HEK293 (cell line): ENCODE data around the gene TGFB1.

Experiments used
- BCL11B ChIP-seq: fragments of 450-650 bp; formaldehyde crosslinking; IDR thresholded peaks from 2 replicates; pipeline ENCODE4 v1.5.1; 2016; ENCODE audit warnings: low read depth, missing biosample characterization, missing genetic modification characterization
- MZF1 ChIP-seq: fragments of 450-650 bp; formaldehyde crosslinking; IDR thresholded peaks from 2 replicates; pipeline ENCODE4 v1.5.1; 2017; ENCODE audit warnings: missing biosample characterization, missing genetic modification characterization, borderline replicate concordance
- PRDM1 ChIP-seq: fragments of 450-650 bp; formaldehyde crosslinking; IDR thresholded peaks from 2 replicates; pipeline ENCODE4; 2016; ENCODE audit warnings: missing biosample characterization, missing genetic modification characterization
- ZNF10 ChIP-seq: fragments of 450-650 bp; formaldehyde crosslinking; IDR thresholded peaks from 2 replicates; pipeline ENCODE4 v1.5.1; 2017; ENCODE audit warnings: missing biosample characterization, missing genetic modification characterization
- ZNF112 ChIP-seq: fragments of 450-650 bp; formaldehyde crosslinking; IDR thresholded peaks from 2 replicates; pipeline ENCODE4 v1.5.0; 2017; ENCODE audit warnings: missing biosample characterization, missing genetic modification characterization
- ZNF138 ChIP-seq: fragments of 450-650 bp; formaldehyde crosslinking; IDR thresholded peaks from 2 replicates; pipeline ENCODE4 v1.5.1; 2016; ENCODE audit warnings: missing biosample characterization, missing genetic modification characterization, borderline replicate concordance
- ZNF175 ChIP-seq: fragments of 450-650 bp; formaldehyde crosslinking; IDR thresholded peaks from 2 replicates; pipeline ENCODE4 v1.5.1; 2016; ENCODE audit warnings: missing biosample characterization, missing genetic modification characterization
- ZNF23 ChIP-seq: fragments of 450-650 bp; formaldehyde crosslinking; IDR thresholded peaks from 2 replicates; pipeline ENCODE4 v1.5.1; 2016; ENCODE audit warnings: missing biosample characterization, missing genetic modification characterization, borderline replicate concordance
- ZNF341 ChIP-seq: fragments of 450-650 bp; formaldehyde crosslinking; IDR thresholded peaks from 2 replicates; pipeline ENCODE4; 2016; ENCODE audit warnings: low read depth, missing biosample characterization, missing genetic modification characterization
- ZNF354C ChIP-seq: fragments of 450-650 bp; formaldehyde crosslinking; IDR thresholded peaks from 2 replicates; pipeline ENCODE4 v1.5.1; 2016; ENCODE audit warnings: missing biosample characterization, missing genetic modification characterization, low read depth, borderline replicate concordance
- ZNF394 ChIP-seq: fragments of 450-650 bp; formaldehyde crosslinking; IDR thresholded peaks from 2 replicates; pipeline ENCODE4 v1.5.1; 2016; ENCODE audit warnings: missing biosample characterization, missing genetic modification characterization, mild to moderate bottlenecking, moderate library complexity, borderline replicate concordance
- ZNF555 ChIP-seq: fragments of 450-650 bp; formaldehyde crosslinking; conservative IDR thresholded peaks from 2 replicates; pipeline ENCODE4 v1.5.1; 2017; ENCODE audit warnings: missing biosample characterization, mild to moderate bottlenecking, missing genetic modification characterization, inconsistent platforms
- ZNF561 ChIP-seq: fragments of 450-650 bp; IDR thresholded peaks from 2 replicates; pipeline ENCODE4 v1.5.1; 2018; ENCODE audit warnings: missing biosample characterization, missing genetic modification characterization, borderline replicate concordance
- ZNF623 ChIP-seq: fragments of 450-650 bp; formaldehyde crosslinking; IDR thresholded peaks from 2 replicates; pipeline ENCODE4 v1.5.1; 2016; ENCODE audit warnings: missing biosample characterization, missing genetic modification characterization
- ZNF707 ChIP-seq: fragments of 450-650 bp; formaldehyde crosslinking; IDR thresholded peaks from 2 replicates; pipeline ENCODE4 v1.5.1; 2016; ENCODE audit warnings: missing biosample characterization, missing genetic modification characterization
- ZNF843 ChIP-seq: fragments of 450-650 bp; formaldehyde crosslinking; IDR thresholded peaks from 2 replicates; pipeline ENCODE4 v1.5.1; 2016; ENCODE audit warnings: missing biosample characterization, missing genetic modification characterization
- ZSCAN23 ChIP-seq: fragments of 450-650 bp; formaldehyde crosslinking; IDR thresholded peaks from 2 replicates; pipeline ENCODE4 v1.5.1; 2016; ENCODE audit warnings: missing biosample characterization, missing genetic modification characterization
- ZSCAN30 ChIP-seq: fragments of 450-650 bp; IDR thresholded peaks from 2 replicates; pipeline ENCODE4 v1.5.1; 2018; ENCODE audit warnings: missing biosample characterization, mild to moderate bottlenecking, missing genetic modification characterization, moderate library complexity
- TF ChIP-seq, protein P1 (sequence below): fragments of 450-650 bp; formaldehyde crosslinking; IDR thresholded peaks from 2 replicates; pipeline ENCODE4 v1.5.1; 2017; ENCODE audit warnings: missing biosample characterization, missing genetic modification characterization
- TF ChIP-seq, protein P2 (sequence below): fragments of 450-650 bp; formaldehyde crosslinking; IDR thresholded peaks from 2 replicates; pipeline ENCODE4 v1.5.1; 2016; ENCODE audit warnings: missing biosample characterization, missing genetic modification characterization
- TF ChIP-seq, protein P3 (sequence below): fragments of 450-650 bp; formaldehyde crosslinking; IDR thresholded peaks from 2 replicates; pipeline ENCODE4; 2016; ENCODE audit warnings: missing biosample characterization, missing genetic modification characterization
- TF ChIP-seq, protein P4 (sequence below): fragments of 450-650 bp; formaldehyde crosslinking; IDR thresholded peaks from 2 replicates; pipeline ENCODE4 v1.5.1; 2016; ENCODE audit warnings: missing biosample characterization, missing genetic modification characterization
- TF ChIP-seq, protein P5 (sequence below): fragments of 450-650 bp; formaldehyde crosslinking; IDR thresholded peaks from 2 replicates; pipeline ENCODE4 v1.5.1; 2016; ENCODE audit warnings: missing biosample characterization, missing genetic modification characterization, borderline replicate concordance
- TF ChIP-seq, protein P6 (sequence below): fragments of 450-650 bp; formaldehyde crosslinking; IDR thresholded peaks from 2 replicates; pipeline ENCODE4 v1.5.1; 2016; ENCODE audit warnings: missing biosample characterization, missing genetic modification characterization
- TF ChIP-seq, protein P7 (sequence below): fragments of 450-650 bp; formaldehyde crosslinking; IDR thresholded peaks from 2 replicates; pipeline ENCODE4 v1.5.1; 2017; ENCODE audit warnings: missing biosample characterization, missing genetic modification characterization

The TGFB1 gene

DNA sequence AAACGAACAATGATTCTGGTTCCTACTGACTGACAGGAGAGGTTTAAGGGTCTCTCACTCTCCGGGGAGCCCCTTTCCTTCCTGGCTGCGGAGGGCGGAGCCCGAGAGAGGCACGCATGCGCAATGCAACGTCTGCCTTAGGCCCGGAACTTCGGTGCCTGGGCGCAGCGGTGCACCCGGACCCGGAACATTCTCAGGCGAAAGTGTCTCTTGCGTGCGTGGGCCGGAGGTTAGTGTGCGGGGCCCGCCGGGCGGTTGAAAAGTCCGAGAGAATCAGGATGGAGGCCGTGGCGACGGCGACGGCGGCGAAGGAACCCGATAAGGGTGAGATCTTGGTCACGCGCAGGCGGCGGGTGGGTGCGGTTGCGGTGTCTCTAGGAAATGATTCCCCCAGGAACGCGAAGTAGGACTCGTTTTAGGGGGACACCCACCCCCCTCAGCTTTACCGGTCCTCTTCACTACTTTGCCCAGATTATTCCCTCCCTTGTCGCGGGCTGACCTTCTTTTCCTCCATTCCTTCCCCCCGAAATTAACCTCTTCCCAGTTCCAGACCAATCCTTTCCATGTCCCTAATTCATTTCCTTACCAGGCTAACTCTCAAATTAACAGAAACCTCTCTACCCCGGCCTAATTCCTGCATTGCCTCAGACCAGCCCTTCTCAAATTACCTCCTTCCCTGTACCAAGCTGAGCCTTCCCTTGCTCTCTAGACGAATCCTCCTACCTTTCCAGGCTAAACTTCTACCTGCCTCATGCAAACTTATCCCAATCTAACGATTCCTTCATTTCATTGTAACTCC is 43.5 kb downstream of the TGFB1 start, which contains the start of gene CCDC97 (continued):
- TF ChIP-seq, protein P1, sequence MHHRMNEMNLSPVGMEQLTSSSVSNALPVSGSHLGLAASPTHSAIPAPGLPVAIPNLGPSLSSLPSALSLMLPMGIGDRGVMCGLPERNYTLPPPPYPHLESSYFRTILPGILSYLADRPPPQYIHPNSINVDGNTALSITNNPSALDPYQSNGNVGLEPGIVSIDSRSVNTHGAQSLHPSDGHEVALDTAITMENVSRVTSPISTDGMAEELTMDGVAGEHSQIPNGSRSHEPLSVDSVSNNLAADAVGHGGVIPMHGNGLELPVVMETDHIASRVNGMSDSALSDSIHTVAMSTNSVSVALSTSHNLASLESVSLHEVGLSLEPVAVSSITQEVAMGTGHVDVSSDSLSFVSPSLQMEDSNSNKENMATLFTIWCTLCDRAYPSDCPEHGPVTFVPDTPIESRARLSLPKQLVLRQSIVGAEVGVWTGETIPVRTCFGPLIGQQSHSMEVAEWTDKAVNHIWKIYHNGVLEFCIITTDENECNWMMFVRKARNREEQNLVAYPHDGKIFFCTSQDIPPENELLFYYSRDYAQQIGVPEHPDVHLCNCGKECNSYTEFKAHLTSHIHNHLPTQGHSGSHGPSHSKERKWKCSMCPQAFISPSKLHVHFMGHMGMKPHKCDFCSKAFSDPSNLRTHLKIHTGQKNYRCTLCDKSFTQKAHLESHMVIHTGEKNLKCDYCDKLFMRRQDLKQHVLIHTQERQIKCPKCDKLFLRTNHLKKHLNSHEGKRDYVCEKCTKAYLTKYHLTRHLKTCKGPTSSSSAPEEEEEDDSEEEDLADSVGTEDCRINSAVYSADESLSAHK (tag by site-specific recombination), result peak; percentile 83
- TF ChIP-seq ZNF10 (tag by site-specific recombination) (peak; percentile 94), ZSCAN23 (tag by site-specific recombination) (peak; percentile 95), ZNF112 (tag by site-specific recombination) (no peak), ZNF394 (tag by site-specific recombination) (peak; percentile 91), ZSCAN30 (tag by site-specific recombination) (peak; percentile 99), ZNF23 (tag by site-specific recombination) (peak; percentile 78), MZF1 (peak; percentile 84), ZNF354C (tag by site-specific recombination) (no peak), ZNF175 (tag by site-specific recombination) (no peak), ZNF561 (tag by site-specific recombination) (peak; percentile 100), ZNF341 (peak; percentile 67), BCL11B (tag by site-specific recombination) (no peak; the same call in 1 of the 2 replicates), PRDM1 (peak; percentile 94), ZNF843 (tag by site-specific recombination) (peak; percentile 88), ZNF623 (tag by site-specific recombination) (peak; percentile 73), ZNF138 (tag by site-specific recombination) (peak; percentile 79; the same call in 1 of the 2 replicates), ZNF707 (tag by site-specific recombination) (no peak), ZNF555 (tag by site-specific recombination) (no peak)
- TF ChIP-seq, protein P2, sequence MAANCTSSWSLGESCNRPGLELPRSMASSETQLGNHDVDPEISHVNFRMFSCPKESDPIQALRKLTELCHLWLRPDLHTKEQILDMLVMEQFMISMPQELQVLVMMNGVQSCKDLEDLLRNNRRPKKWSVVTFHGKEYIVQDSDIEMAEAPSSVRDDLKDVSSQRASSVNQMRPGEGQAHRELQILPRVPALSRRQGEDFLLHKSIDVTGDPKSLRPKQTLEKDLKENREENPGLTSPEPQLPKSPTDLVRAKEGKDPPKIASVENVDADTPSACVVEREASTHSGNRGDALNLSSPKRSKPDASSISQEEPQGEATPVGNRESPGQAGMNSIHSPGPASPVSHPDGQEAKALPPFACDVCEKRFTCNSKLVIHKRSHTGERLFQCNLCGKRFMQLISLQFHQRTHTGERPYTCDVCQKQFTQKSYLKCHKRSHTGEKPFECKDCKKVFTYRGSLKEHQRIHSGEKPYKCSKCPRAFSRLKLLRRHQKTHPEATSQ, result peak; percentile 99
- TF ChIP-seq, protein P3, sequence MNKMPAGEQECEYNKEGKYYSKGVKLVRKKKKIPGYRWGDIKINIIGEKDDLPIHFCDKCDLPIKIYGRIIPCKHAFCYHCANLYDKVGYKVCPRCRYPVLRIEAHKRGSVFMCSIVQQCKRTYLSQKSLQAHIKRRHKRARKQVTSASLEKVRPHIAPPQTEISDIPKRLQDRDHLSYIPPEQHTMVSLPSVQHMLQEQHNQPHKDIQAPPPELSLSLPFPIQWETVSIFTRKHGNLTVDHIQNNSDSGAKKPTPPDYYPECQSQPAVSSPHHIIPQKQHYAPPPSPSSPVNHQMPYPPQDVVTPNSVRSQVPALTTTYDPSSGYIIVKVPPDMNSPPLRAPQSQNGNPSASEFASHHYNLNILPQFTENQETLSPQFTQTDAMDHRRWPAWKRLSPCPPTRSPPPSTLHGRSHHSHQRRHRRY (tag by site-specific recombination), result peak; percentile 96
- TF ChIP-seq, protein P4, sequence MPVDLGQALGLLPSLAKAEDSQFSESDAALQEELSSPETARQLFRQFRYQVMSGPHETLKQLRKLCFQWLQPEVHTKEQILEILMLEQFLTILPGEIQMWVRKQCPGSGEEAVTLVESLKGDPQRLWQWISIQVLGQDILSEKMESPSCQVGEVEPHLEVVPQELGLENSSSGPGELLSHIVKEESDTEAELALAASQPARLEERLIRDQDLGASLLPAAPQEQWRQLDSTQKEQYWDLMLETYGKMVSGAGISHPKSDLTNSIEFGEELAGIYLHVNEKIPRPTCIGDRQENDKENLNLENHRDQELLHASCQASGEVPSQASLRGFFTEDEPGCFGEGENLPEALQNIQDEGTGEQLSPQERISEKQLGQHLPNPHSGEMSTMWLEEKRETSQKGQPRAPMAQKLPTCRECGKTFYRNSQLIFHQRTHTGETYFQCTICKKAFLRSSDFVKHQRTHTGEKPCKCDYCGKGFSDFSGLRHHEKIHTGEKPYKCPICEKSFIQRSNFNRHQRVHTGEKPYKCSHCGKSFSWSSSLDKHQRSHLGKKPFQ (tag by site-specific recombination), result peak; percentile 76; the same call in 1 of the 2 replicates
- TF ChIP-seq, protein P5, sequence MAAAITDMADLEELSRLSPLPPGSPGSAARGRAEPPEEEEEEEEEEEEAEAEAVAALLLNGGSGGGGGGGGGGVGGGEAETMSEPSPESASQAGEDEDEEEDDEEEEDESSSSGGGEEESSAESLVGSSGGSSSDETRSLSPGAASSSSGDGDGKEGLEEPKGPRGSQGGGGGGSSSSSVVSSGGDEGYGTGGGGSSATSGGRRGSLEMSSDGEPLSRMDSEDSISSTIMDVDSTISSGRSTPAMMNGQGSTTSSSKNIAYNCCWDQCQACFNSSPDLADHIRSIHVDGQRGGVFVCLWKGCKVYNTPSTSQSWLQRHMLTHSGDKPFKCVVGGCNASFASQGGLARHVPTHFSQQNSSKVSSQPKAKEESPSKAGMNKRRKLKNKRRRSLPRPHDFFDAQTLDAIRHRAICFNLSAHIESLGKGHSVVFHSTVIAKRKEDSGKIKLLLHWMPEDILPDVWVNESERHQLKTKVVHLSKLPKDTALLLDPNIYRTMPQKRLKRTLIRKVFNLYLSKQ (tag by site-specific recombination), result peak; percentile 62; the same call in 1 of the 2 replicates
- TF ChIP-seq, protein P6, sequence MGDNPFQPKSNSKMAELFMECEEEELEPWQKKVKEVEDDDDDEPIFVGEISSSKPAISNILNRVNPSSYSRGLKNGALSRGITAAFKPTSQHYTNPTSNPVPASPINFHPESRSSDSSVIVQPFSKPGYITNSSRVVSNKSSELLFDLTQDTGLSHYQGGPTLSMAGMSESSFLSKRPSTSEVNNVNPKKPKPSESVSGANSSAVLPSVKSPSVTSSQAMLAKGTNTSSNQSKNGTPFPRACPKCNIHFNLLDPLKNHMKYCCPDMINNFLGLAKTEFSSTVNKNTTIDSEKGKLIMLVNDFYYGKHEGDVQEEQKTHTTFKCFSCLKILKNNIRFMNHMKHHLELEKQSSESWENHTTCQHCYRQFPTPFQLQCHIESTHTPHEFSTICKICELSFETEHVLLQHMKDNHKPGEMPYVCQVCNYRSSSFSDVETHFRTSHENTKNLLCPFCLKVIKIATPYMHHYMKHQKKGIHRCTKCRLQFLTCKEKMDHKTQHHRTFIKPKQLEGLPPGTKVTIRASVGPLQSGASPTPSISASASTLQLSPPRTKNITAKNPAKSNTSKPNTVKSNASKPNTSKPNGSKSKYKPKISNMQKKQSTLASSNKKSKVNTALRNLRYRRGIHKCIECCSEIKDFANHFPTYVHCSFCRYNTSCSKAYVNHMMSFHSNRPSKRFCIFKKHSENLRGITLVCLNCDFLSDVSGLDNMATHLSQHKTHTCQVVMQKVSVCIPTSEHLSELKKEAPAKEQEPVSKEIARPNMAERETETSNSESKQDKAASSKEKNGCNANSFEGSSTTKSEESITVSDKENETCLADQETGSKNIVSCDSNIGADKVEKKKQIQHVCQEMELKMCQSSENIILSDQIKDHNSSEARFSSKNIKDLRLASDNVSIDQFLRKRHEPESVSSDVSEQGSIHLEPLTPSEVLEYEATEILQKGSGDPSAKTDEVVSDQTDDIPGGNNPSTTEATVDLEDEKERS, result peak; percentile 97
- TF ChIP-seq, protein P7, sequence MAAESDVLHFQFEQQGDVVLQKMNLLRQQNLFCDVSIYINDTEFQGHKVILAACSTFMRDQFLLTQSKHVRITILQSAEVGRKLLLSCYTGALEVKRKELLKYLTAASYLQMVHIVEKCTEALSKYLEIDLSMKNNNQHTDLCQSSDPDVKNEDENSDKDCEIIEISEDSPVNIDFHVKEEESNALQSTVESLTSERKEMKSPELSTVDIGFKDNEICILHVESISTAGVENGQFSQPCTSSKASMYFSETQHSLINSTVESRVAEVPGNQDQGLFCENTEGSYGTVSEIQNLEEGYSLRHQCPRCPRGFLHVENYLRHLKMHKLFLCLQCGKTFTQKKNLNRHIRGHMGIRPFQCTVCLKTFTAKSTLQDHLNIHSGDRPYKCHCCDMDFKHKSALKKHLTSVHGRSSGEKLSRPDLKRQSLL (tag by site-specific recombination), result peak; percentile 62
